Immature natural killer cell (primary cell): Measurements from ENCODE around the gene DSC2. TPM values are rescaled to one million over a fixed set of nuclear protein-coding genes. Genes with fewer than 3 reads are reported as not detected.
"Not testable (repeated sequence)": the region's sequence is repeated elsewhere in the genome, so short reads cannot be mapped to it uniquely, and the experiment has no call there.

Experiments used
- DNase-seq, 3 donors: peaks; one replicate each; pipeline ENCODE4 v3.0.0; 2022; ENCODE audit warnings: mixed read lengths in 1 of 3
- H3K27ac Mint-ChIP-seq, 6 donors: one replicate each; pipeline ENCODE4 v1.8.0; 2020; ENCODE audit warnings: mixed read lengths in 6 of 6, mild to moderate bottlenecking in 5 of 6, inconsistent platforms in 4 of 6, moderate library complexity in 3 of 6
- H3K27me3 Mint-ChIP-seq, 3 donors: one replicate each; pipeline ENCODE4 v1.8.0; 2020 to 2021; ENCODE audit warnings: low read depth in 3 of 3, mild to moderate bottlenecking in 3 of 3, mixed read lengths in 3 of 3, moderate library complexity in 3 of 3, inconsistent platforms in 1 of 3
- H3K36me3 Mint-ChIP-seq, 3 donors: one replicate each; pipeline ENCODE4 v1.8.0; 2020; ENCODE audit warnings: mixed read lengths in 3 of 3, inconsistent platforms in 2 of 3, mild to moderate bottlenecking in 2 of 3
- H3K4me1 Mint-ChIP-seq, 2 donors: one replicate each; pipeline ENCODE4 v1.8.0; 2020; ENCODE audit warnings: inconsistent platforms in 2 of 2, mild to moderate bottlenecking in 2 of 2, mixed read lengths in 2 of 2, moderate library complexity in 1 of 2
- H3K4me3 Mint-ChIP-seq, 5 donors: one replicate each; pipeline ENCODE4 v1.8.0; 2020; ENCODE audit warnings: mild to moderate bottlenecking in 5 of 5, mixed read lengths in 5 of 5, inconsistent platforms in 3 of 5, moderate library complexity in 3 of 5
- H3K9me3 Mint-ChIP-seq, 6 donors: one replicate each; pipeline ENCODE4 v1.8.0; 2020; ENCODE audit warnings: mild to moderate bottlenecking in 6 of 6, mixed read lengths in 6 of 6, inconsistent platforms in 4 of 6, moderate library complexity in 3 of 6
- polyA plus RNA-seq, 3 donors: library from polyadenylated mRNA; unstranded; fragments of 300-500 nt; fragmentation: Illumina TruSeq; gene quantifications; one replicate each; pipeline ENCODE4 v1.2.3, GENCODE V29; 2021

Gene DSC2
- polyA plus RNA-seq, 3 donors from 2014 or later = not detected

DNA sequence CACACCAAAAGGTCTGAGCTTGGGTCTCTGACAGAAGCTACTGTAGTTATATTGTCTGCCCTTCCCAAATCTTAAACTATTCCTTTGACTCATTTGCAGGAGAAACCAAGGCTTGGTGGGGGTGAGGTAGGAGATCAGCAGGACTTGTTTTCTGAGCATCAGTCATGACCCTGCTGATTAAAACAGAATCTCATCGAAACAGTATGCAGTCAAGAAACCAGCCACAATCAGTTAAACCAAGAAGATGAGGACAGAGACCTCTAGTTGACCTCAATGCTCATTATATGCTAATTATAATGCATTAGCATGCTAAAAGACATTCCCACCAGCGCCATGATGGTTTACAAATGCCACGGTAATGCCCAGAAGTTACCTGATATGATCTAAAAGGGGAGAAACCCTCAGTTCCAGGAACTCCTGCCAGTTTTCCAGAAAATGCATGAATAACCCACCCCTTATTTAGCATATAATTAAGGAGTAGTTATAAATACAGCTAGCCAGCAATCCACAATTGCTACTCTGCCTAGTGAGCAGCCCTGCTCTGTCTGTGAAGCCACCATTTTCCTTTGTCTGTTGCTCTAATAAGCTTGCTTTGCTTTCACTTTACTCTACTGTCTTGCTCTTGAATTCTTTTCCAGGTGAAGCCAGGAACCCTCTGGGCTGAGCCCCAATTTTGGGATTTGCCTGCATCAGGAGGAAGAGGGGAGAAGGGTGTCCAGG lies 86.3 kb downstream of the DSC2 start:
- no peak overlapping the region for H3K4me3 Mint-ChIP-seq
- DNase-seq = no peak

DNA sequence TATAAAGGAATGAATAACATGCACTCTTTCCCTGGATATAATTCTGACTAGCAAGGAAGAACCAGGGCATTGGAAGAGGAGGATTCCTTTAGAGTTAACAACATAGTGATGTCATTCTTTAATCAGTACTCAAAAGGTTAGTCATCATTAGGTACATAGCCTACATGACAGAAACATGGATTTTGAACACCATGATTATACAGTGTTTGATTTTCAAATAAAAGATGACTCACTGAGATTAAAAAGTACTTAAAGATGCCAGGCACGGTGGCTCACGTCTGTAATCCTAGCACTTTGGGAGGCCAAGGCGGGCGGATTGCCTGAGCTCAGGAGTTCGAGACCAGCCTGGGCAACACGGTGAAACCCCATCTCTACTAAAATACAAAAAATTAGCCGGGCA lies 90.8 kb downstream of the DSC2 start:
- not testable (repeated sequence) for H3K27me3 Mint-ChIP-seq, H3K27ac Mint-ChIP-seq, DNase-seq, H3K36me3 Mint-ChIP-seq, H3K4me1 Mint-ChIP-seq, H3K4me3 Mint-ChIP-seq
- H3K9me3 Mint-ChIP-seq = peaks cover 0 to 20% (median 3%) of the 10 kb centered on the region in 6 donors

More for the DNA sequence above, 86.3 kb downstream of the DSC2 start:
- peaks cover 2 to 22% (median 7%) of the 10 kb centered on the region in 6 donors for H3K9me3 Mint-ChIP-seq
- no peaks in the 10 kb centered on the region for H3K36me3 Mint-ChIP-seq
- H3K27me3 Mint-ChIP-seq = peaks cover 0 to 1% (median under 1%) of the 10 kb centered on the region in 3 donors
- no peak overlapping the region for H3K27ac Mint-ChIP-seq
- H3K4me1 Mint-ChIP-seq = no peaks in the 10 kb centered on the region

DNA sequence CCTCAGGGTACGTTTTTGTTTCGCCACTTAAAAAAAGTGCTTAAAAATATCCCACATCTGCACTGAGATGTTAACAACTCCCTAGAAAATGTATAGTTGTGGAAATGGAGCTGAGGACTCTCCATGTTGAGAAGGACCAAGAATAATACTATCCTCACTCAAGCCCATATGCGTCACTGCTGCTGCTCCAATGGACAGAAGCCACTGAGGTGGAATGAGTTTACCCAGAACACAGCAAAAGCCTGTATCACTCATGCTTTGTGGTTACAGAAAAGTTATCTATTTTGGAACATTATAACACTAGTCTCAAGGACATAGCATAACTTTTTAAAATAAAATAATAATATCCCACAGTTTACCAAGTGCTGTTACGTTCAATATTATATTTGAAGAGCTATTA lies 91.6 kb downstream of the DSC2 start:
- H3K27ac Mint-ChIP-seq = no peak overlapping the region
- no peaks in the 10 kb centered on the region for H3K27me3 Mint-ChIP-seq
- DNase-seq = no peak
- H3K36me3 Mint-ChIP-seq = no peaks in the 10 kb centered on the region
- H3K9me3 Mint-ChIP-seq = peaks cover 0 to 20% (median 3%) of the 10 kb centered on the region in 6 donors
- H3K4me3 Mint-ChIP-seq = no peak overlapping the region
- no peaks in the 10 kb centered on the region for H3K4me1 Mint-ChIP-seq

Other genes starting within 250 kb of the DSC2 start
- not detected for gene DSC3, start 59.7 kb downstream of the DSC2 start, polyA plus RNA-seq
- 1 to 10 TPM in 1 of 3 donors, not detected in 2; 1.5 TPM for gene DSC1, start 60.4 kb upstream of the DSC2 start, polyA plus RNA-seq
- gene DSG1, start 215.7 kb upstream of the DSC2 start, polyA plus RNA-seq = not detected